ENCODE measurements around the gene THBS2. TPM values are rescaled to one million over a fixed set of nuclear protein-coding genes. Genes with fewer than 3 reads are reported as not detected.

Gene THBS2
- total and polyA plus RNA-seq, 2 of the 8 experiments (the other 6 are each of a cell fraction or from before 2014, with no cell fraction given): 11.0 to 22.5 TPM

DNA sequence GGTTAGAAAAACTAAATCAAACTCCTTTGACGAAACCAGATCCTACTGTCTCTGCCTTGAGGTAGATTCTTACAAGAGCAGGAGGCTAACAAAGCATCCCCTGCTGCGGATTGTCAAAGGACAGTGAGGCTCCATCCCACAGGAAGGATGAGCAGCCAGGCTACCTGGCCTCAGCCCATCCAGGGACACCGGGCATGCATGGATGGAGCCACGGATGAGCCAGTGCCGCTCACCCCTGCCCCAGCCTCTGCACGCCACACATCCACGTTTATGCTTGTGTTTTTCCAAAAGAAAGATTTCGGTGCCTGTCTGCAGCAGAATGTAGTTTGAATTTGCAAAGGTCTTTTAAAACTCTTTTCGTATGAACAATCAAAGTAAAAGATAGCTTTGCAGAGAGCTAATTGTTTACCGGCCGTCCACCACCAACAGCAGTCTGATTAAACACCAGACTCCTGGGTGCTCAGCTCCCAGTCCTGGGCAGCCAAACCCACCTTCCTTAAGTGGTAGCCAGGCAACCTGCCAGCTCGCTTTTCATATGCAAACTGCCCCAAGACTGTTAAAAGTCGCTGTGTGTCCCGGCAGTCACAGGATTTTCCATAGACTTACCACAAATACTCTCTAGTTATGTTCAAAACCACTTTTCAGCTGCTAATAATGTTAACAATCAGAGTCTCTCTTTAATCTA lies 999 bp downstream of the THBS2 start:
- Histone ChIP-seq H4K5ac (ENCODE audit: insufficient read length, low read depth, low read length) (no peak overlapping the region), H3K27me3 (replicated peaks in 1 of 4; ENCODE audit: control insufficient read depth in 3 of 4, extremely low read depth in 1 of 4, insufficient read depth in 3 of 4, low read length in 3 of 4) (peaks cover 0 to 13% (median 9%) of the 10 kb centered on the region in 4 experiments; a peak in 5 of 7 replicates), H3K4me2 (ENCODE audit: insufficient read depth in 1 of 2, low read depth in 2 of 2, low read length in 2 of 2) (peak overlapping the region; percentile 73 to 74), H4K91ac (replicated peaks; ENCODE audit: insufficient read length, low read length) (peak overlapping the region; percentile 8), H3K4me1 (replicated peaks in 1 of 4; ENCODE audit: control insufficient read depth in 3 of 4, insufficient read depth in 4 of 4, low read length in 3 of 4) (peaks cover 15 to 40% (median 23%) of the 10 kb centered on the region in 4 experiments), H4K20me1 (replicated peaks in 1 of 2; ENCODE audit: control insufficient read depth in 1 of 2, insufficient read depth in 2 of 2, low read length in 2 of 2) (peaks cover 0 to 5% of the 10 kb centered on the region in 2 experiments), H3K9ac (replicated peaks in 1 of 4; ENCODE audit: extremely low read depth in 1 of 4, low read depth in 3 of 4, low read length in 3 of 4) (no peak overlapping the region), H3K4me3 (ENCODE audit: extremely low read depth in 1 of 4, insufficient read depth in 2 of 4, low read depth in 3 of 4, low read length in 4 of 4) (peak overlapping the region; percentile 15 to 61 (median 52); a peak in 7 of 8 replicates), H2AK5ac (ENCODE audit: low read depth, low read length) (no peak overlapping the region), H2BK15ac (ENCODE audit: low read length) (no peak overlapping the region), H3K27ac (ENCODE audit: low read depth, low read length) (no peak overlapping the region), H2BK120ac (replicated peaks; ENCODE audit: low read depth, low read length) (no peak overlapping the region), H3K4ac (replicated peaks; ENCODE audit: insufficient read length, low read depth, low read length) (no peak overlapping the region), H2BK20ac (ENCODE audit: low read length) (no peak overlapping the region; the same call in 1 of the 2 replicates), H2BK5ac (ENCODE audit: low read depth, low read length) (peak overlapping the region; percentile 26; the same call in 1 of the 2 replicates), H3K23me2 (ENCODE audit: low read depth, low read length) (peaks cover 16% of the 10 kb centered on the region), H3K18ac (ENCODE audit: extremely low read depth, low read length) (peak overlapping the region; percentile 75; the same call in 1 of the 2 replicates), H3K14ac (ENCODE audit: insufficient read length) (no peak overlapping the region), H4K8ac (ENCODE audit: extremely low read depth, insufficient read depth, low read length) (no peak overlapping the region), H3K79me1 (ENCODE audit: low read depth, low read length) (no peaks in the 10 kb centered on the region), H3K23ac (ENCODE audit: insufficient read length) (no peak overlapping the region), H2BK12ac (ENCODE audit: low read depth, low read length) (peak overlapping the region; percentile 82; the same call in 1 of the 2 replicates), H3K79me2 (ENCODE audit: control insufficient read depth in 1 of 2, insufficient read depth in 2 of 2, low read length in 2 of 2) (no peaks in the 10 kb centered on the region), H3K56ac (replicated peaks; ENCODE audit: insufficient read length, low read depth, low read length) (no peak overlapping the region), H3K9me3 (ENCODE audit: insufficient read depth in 2 of 2, low read depth in 1 of 2, low read length in 1 of 2) (peaks cover 0 to 7% of the 10 kb centered on the region in 2 experiments; a peak in 2 of 4 replicates), H3K36me3 (ENCODE audit: control insufficient read depth in 2 of 4, insufficient read depth in 4 of 4, low read length in 3 of 4) (peaks cover 0 to 13% (median 8%) of the 10 kb centered on the region in 4 experiments; a peak in 6 of 8 replicates), H2AFZ (ENCODE audit: low read length) (no peak overlapping the region)
- ChIA-PET CTCF (ENCODE audit: partially characterized antibody) (interaction anchor here (1.0 to 1.4 kb wide), 2 partner anchors 25 to 233 kb away, joined by 3 read pairs; no protein-coding TSS in a partner anchor), POLR2A (ENCODE audit: partially characterized antibody) (interaction anchor here (0.9 to 2.0 kb wide), 6 partner anchors 10 to 470 kb away, joined by 3 to 14 read pairs (median 4); no protein-coding TSS in a partner anchor)
- 1% methylated on average over 14 of the region's 14 CpGs; no CpG with 5 or more reads in 1 of the 2 experiments for WGBS, 2 experiments (ENCODE audit: extremely low coverage in 1 of 2, insufficient coverage in 1 of 2, insufficient read length in 1 of 2, insufficient replicate concordance in 2 of 2, low coverage in 1 of 2, low lambda C conversion rate in 2 of 2, missing lambda C conversion rate in 1 of 2)
- FAIRE-seq (peak; percentile 36), DNase-seq (ENCODE audit: low read depth in 1 of 2, low spot score in 2 of 2) (peak in 1 of 2 experiments; percentile 56)
- TF ChIP-seq SAP30 (IDR thresholded peaks at IDR 0.05; ENCODE audit: insufficient read depth, insufficient replicate concordance, low read length) (peak; percentile 24), POU5F1 (IDR thresholded peaks at IDR 0.05; ENCODE audit: low read depth, low read length) (no peak; the same call in 1 of the 2 replicates), CBX5 (IDR thresholded peaks at IDR 0.05; ENCODE audit: low read depth, low read length) (no peak), FOSL1 (IDR thresholded peaks at IDR 0.05; ENCODE audit: insufficient read depth, low read depth, low read length) (no peak), JUN (IDR thresholded peaks at IDR 0.05; ENCODE audit: low read depth, low read length) (no peak), CREB1 (IDR thresholded peaks at IDR 0.05) (no peak), CHD1 (IDR thresholded peaks at IDR 0.05; ENCODE audit: low read depth, low read length) (no peak), EZH2 (IDR thresholded peaks at IDR 0.05; ENCODE audit: low read depth, low read length, severe bottlenecking) (no peak), CHD2 (IDR thresholded peaks at IDR 0.05; ENCODE audit: low read length) (no peak), JUND (IDR thresholded peaks at IDR 0.05; ENCODE audit: low read length) (no peak), TBP (IDR thresholded peaks at IDR 0.05; ENCODE audit: low read depth, low read length) (no peak)
- TF ChIP-seq, protein P1, sequence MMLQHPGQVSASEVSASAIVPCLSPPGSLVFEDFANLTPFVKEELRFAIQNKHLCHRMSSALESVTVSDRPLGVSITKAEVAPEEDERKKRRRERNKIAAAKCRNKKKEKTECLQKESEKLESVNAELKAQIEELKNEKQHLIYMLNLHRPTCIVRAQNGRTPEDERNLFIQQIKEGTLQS (IDR thresholded peaks at IDR 0.05; ENCODE audit: insufficient read depth, low read depth, low read length): no peak

Measured in H1 (cell line).